GM21367 (cell line): ENCODE results near the gene SCN2A.
A peak's percentile ranks its signal among the peaks of the same experiment; 100 is the strongest.
"Not testable (repeated sequence)": the region's sequence is repeated elsewhere in the genome, so short reads cannot be mapped to it uniquely, and the experiment has no call there.

Source experiments
- ATAC-seq: cut with Tn5 transposase; IDR thresholded peaks from one replicate; pipeline ENCODE4 v1.9.1; 2021; ENCODE audit not compliant: unreplicated experiment

The SCN2A gene

GRCh38 chr2:165251366-165251765 lies 12.2 kb downstream of the SCN2A start:
- no peak for ATAC-seq

GRCh38 chr2:165253178-165253577 lies 14.0 kb downstream of the SCN2A start:
- no peak for ATAC-seq

GRCh38 chr2:165256618-165257017 lies 17.4 kb downstream of the SCN2A start:
- no peak for ATAC-seq

GRCh38 chr2:165260347-165260746 lies 21.1 kb downstream of the SCN2A start:
- not testable (repeated sequence) for ATAC-seq

GRCh38 chr2:165268754-165269153 lies 29.5 kb downstream of the SCN2A start:
- peak; percentile 73 for ATAC-seq

- no peak for ATAC-seq
These were observed 34.0 kb downstream of the SCN2A start for GRCh38 chr2:165273176-165273575.

GRCh38 chr2:165274698-165275097 lies 35.5 kb downstream of the SCN2A start:
- ATAC-seq = no peak

- ATAC-seq = no peak
These were observed 36.7 kb downstream of the SCN2A start for GRCh38 chr2:165275932-165276331.

- no peak for ATAC-seq
These were observed 38.1 kb downstream of the SCN2A start for GRCh38 chr2:165277295-165277694.

GRCh38 chr2:165277860-165278656 lies 38.8 kb downstream of the SCN2A start:
- ATAC-seq = no peak

GRCh38 chr2:165280356-165280755 lies 41.1 kb downstream of the SCN2A start:
- no peak for ATAC-seq

- ATAC-seq = no peak
These were observed 42.2 kb downstream of the SCN2A start for GRCh38 chr2:165281387-165281786.

- ATAC-seq = no peak
These were observed 44.1 kb downstream of the SCN2A start for GRCh38 chr2:165283342-165283741.

- no peak for ATAC-seq
These were observed 48.0 kb downstream of the SCN2A start for GRCh38 chr2:165287094-165287778.

- no peak for ATAC-seq
These were observed 49.9 kb downstream of the SCN2A start for GRCh38 chr2:165289069-165289468.

GRCh38 chr2:165293440-165294420 lies 54.5 kb downstream of the SCN2A start:
- peak; percentile 100 for ATAC-seq

- no peak for ATAC-seq
These were observed 55.7 kb downstream of the SCN2A start for GRCh38 chr2:165294912-165295311.

GRCh38 chr2:165295643-165296042 lies 56.4 kb downstream of the SCN2A start:
- no peak for ATAC-seq

GRCh38 chr2:165305391-165306096 lies 66.3 kb downstream of the SCN2A start:
- no peak for ATAC-seq

GRCh38 chr2:165307317-165307716 lies 68.1 kb downstream of the SCN2A start:
- ATAC-seq = no peak

- no peak for ATAC-seq
These were observed 72.7 kb downstream of the SCN2A start for GRCh38 chr2:165311949-165312348.
